ENCODE results near the gene GPN3.
"Not testable (repeated sequence)": the region's sequence is repeated elsewhere in the genome, so short reads cannot be mapped to it uniquely, and the experiment has no call there.

- not testable (repeated sequence) for TF ChIP-seq CTCF (IDR thresholded peaks at IDR 0.05); EZH2 (IDR thresholded peaks at IDR 0.05; ENCODE audit: borderline replicate concordance, insufficient read depth, low read depth, low read length, poor library complexity, severe bottlenecking)
Measured at GRCh38 chr12:110429676-110430075, 38.4 kb downstream of the GPN3 start.
